Right atrium auricular region (tissue), 2 donors: ENCODE measurements around the gene TMEM245. TPM values are rescaled to one million over a fixed set of nuclear protein-coding genes. Genes with fewer than 3 reads are reported as not detected.

Experiments used
- DNase-seq: peaks from one replicate; pipeline ENCODE4 v3.0.0-alpha.2; 2019; ENCODE audit warnings: low spot score
- H3K27ac ChIP-seq, 2 donors: fragments of 200-600 bp; sonication (generic); 1 replicate in 1 of 2; 2 replicates in 1 of 2; pipeline ENCODE4 v1.5.1; 2016 to 2019
- H3K27me3 ChIP-seq, 2 donors: fragments of 200-600 bp; sonication (generic); one replicate each; pipeline versions ENCODE4 v1.5.1 to v1.6.0; 2017 to 2019
- H3K36me3 ChIP-seq: fragments of 200-600 bp; sonication (generic); one replicate; pipeline ENCODE4 v1.5.1; 2016
- H3K4me1 ChIP-seq, 2 donors: fragments of 200-600 bp; sonication (generic); one replicate each; pipeline versions ENCODE4 v1.5.1 to v1.6.0; 2017 to 2019
- H3K4me3 ChIP-seq, 2 donors: fragments of 200-600 bp; sonication (generic); 1 replicate in 1 of 2; 2 replicates in 1 of 2; pipeline ENCODE4 v1.5.1; 2017 to 2019; ENCODE audit warnings: mild to moderate bottlenecking in 1 of 2, moderate library complexity in 1 of 2
- H3K9me3 ChIP-seq, 2 donors: fragments of 200-600 bp; sonication (generic); one replicate each; pipeline ENCODE4 v1.5.1; 2019
- CTCF ChIP-seq, 2 donors: fragments of 200-600 bp; sonication (generic); IDR thresholded peaks; one replicate each; pipeline ENCODE4 v1.5.1; 2019; ENCODE audit warnings: antibody characterized with exemption in 2 of 2
- total RNA-seq, 2 donors: library from RNA; depleted of rRNA; stranded (reverse); fragments of >200 nt; gene quantifications; one replicate each; pipeline ENCODE4 v1.1.0, GENCODE V29; 2016

Gene TMEM245
- total RNA-seq, 2 donors from 2014 or later, result 89.0 to 95.1 TPM

DNA sequence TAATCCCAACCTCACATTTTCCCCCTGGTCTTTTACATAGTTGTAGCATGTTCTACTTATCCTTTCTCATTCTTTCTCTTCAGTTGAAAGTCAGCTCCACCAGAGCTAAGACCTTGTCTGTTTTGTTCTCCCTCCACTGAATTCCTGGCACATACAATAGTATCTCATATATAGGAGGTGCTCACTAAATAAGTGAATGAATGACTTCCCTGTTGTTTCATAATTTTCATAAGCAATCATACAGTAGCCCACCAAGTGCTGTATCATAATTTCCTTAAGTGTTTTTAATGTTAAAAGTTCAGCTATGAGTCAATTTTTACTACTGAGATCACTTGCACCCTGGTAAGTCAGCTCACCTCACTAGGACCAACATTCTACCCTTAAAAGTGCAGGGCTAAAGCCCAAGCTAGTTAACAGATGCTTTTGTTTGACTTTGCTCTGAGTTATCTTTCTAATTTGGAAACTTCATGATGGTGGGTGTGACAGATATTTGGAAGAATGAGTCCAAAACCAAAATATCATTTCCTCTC lies 27.6 kb downstream of the TMEM245 start:
- Histone ChIP-seq H3K36me3 (peaks cover 34% of the 10 kb centered on the region), H3K27ac (no peak overlapping the region)

DNA sequence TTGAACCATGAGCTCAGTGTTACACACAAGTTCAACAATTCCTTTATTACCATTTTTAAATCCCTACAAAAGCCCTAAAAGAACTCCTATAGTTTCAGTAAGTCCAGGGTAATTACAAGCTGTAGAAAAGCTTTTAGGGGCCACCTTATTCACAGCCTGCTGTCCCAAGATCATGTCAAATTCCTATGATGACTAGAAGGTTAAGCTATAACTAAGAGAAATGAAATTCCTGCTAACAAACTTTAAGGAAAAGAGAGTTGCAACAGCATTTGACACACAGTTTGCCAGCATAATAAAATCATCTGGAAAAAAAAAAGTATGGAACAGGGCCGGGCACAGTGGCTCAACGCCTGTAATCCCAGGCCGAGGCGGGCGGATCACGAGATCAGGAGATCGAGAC lies 31.5 kb downstream of the TMEM245 start:
- Histone ChIP-seq H3K27ac (no peak overlapping the region), H3K27me3 (no peaks in the 10 kb centered on the region), H3K9me3 (no peaks in the 10 kb centered on the region), H3K4me1 (peaks cover 0 to 8% of the 10 kb centered on the region in 2 donors), H3K36me3 (peaks cover 43% of the 10 kb centered on the region), H3K4me3 (no peak overlapping the region)
- TF ChIP-seq CTCF (IDR thresholded peaks at IDR 0.05), result no peak
- DNase-seq, result no peak

More for the DNA sequence above, 27.6 kb downstream of the TMEM245 start:
- TF ChIP-seq CTCF (IDR thresholded peaks at IDR 0.05), result no peak
- Histone ChIP-seq H3K9me3 (no peaks in the 10 kb centered on the region), H3K4me3 (no peak overlapping the region), H3K4me1 (peaks cover 0 to 34% of the 10 kb centered on the region in 2 donors), H3K27me3 (no peaks in the 10 kb centered on the region)
- DNase-seq, result no peak

DNA sequence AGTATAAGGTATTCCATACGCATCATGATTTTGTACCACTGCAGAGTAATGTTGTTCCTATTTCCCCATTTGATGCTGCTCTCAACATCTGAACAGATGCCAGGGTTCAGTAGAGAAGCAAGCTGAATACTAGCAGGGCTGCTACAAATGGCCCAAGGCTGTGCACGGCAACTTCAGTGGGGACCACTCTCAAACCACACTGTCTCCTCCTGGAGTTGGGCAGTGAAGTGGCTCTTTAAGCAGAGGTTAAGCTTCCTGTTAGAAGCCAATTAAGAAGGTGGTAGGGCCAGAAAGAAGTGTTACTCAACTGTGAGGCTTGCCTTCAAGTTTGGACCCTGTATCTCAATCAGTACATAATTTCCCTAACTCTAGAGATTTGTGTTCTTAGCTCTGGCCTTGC lies 32.0 kb downstream of the TMEM245 start:
- Histone ChIP-seq H3K27ac (no peak overlapping the region), H3K9me3 (no peaks in the 10 kb centered on the region), H3K4me1 (peaks cover 0 to 8% of the 10 kb centered on the region in 2 donors), H3K4me3 (no peak overlapping the region), H3K36me3 (peaks cover 41% of the 10 kb centered on the region), H3K27me3 (no peaks in the 10 kb centered on the region)
- TF ChIP-seq CTCF (IDR thresholded peaks at IDR 0.05), result no peak
- DNase-seq, result no peak

DNA sequence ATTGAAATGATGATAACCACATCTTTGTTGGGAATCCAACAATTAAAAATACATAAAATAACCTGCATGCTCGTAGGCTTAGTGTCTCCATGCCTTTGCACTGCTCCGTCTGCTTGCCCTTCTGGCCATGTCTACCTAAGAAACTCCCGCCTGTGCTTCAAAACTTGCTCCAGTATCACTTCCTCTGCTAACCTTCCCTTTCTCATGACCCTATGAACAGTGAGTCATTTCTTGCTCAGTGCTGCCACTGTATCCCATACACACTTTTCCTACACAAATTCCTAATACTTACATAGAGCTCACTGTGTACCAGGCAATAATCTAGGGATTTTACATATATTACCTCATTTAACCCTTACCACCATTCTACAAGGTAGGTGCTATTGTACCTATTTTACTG lies 33.5 kb downstream of the TMEM245 start:
- no peaks in the 10 kb centered on the region for H3K27me3 ChIP-seq
- DNase-seq, result no peak
- H3K4me1 ChIP-seq, result no peaks in the 10 kb centered on the region
- H3K27ac ChIP-seq, result no peak overlapping the region
- no peak overlapping the region for H3K4me3 ChIP-seq
- no peaks in the 10 kb centered on the region for H3K9me3 ChIP-seq
- H3K36me3 ChIP-seq, result peaks cover 32% of the 10 kb centered on the region
- no peak for TF ChIP-seq CTCF (IDR thresholded peaks at IDR 0.05)

- no peak for DNase-seq
- H3K4me3 ChIP-seq, result no peak overlapping the region
- H3K9me3 ChIP-seq, result no peaks in the 10 kb centered on the region
- no peak overlapping the region for H3K27ac ChIP-seq
- H3K36me3 ChIP-seq, result peaks cover 27% of the 10 kb centered on the region
- no peaks in the 10 kb centered on the region for H3K4me1 ChIP-seq
- TF ChIP-seq CTCF (IDR thresholded peaks at IDR 0.05), result no peak
- H3K27me3 ChIP-seq, result no peaks in the 10 kb centered on the region
These were observed 34.2 kb downstream of the TMEM245 start for GRCh38 chr9:109085510-109085909.

GRCh38 chr9:109083813-109084405 lies 35.8 kb downstream of the TMEM245 start:
- Histone ChIP-seq H3K27ac (no peak overlapping the region), H3K9me3 (no peaks in the 10 kb centered on the region), H3K36me3 (peaks cover 16% of the 10 kb centered on the region), H3K4me1 (no peaks in the 10 kb centered on the region), H3K4me3 (no peak overlapping the region), H3K27me3 (no peaks in the 10 kb centered on the region)
- DNase-seq, result no peak
- TF ChIP-seq CTCF (IDR thresholded peaks at IDR 0.05), result no peak
